Colonic mucosa (tissue), 4 donors: ENCODE measurements around the gene LGALS16. TPM values are rescaled to one million over a fixed set of nuclear protein-coding genes. Genes with fewer than 3 reads are reported as not detected.
"Not testable (repeated sequence)": the region's sequence is repeated elsewhere in the genome, so short reads cannot be mapped to it uniquely, and the experiment has no call there.

Experiments used
- DNase-seq: peaks from one replicate; pipeline ENCODE4 v3.0.0-alpha.2; 2020
- H3K27ac ChIP-seq: fragments of 200-600 bp; one replicate; pipeline ENCODE4 v1.8.0; 2021
- H3K27me3 ChIP-seq: fragments of 200-600 bp; one replicate; pipeline ENCODE4 v1.8.0; 2021
- H3K36me3 ChIP-seq: fragments of 200-600 bp; one replicate; pipeline ENCODE4 v1.8.0; 2021
- H3K4me1 ChIP-seq: fragments of 200-600 bp; one replicate; pipeline ENCODE4 v1.8.0; 2021; ENCODE audit warnings: mild to moderate bottlenecking
- H3K4me3 ChIP-seq: fragments of 200-600 bp; one replicate; pipeline ENCODE4 v1.8.0; 2021
- H3K9ac ChIP-seq, 2 donors: one replicate each; pipeline ENCODE4 v1.7.0; 2013; ENCODE audit warnings: control low read depth in 2 of 2, low read depth in 2 of 2, low read length in 2 of 2
- H3K9me3 ChIP-seq: fragments of 200-600 bp; one replicate; pipeline ENCODE4 v1.8.0; 2021
- CTCF ChIP-seq: fragments of 200-600 bp; IDR thresholded peaks from one replicate; pipeline ENCODE4 v1.8.0; 2022; ENCODE audit warnings: antibody characterized with exemption, mild to moderate bottlenecking
- intact Hi-C: fragments of 100-400 bp; cut with DNase I; formaldehyde crosslinking; loops from one replicate; pipeline ENCODE4 v1.14.1; 2022
- total RNA-seq, 2 donors: library from RNA; stranded (reverse); fragmentation: NEBNext Ultra II Directional in 1 of 2; extraction: Animal tissue kit (Norgen Biotek cat#: 25700) in 1 of 2; gene quantifications; one replicate each; pipeline ENCODE4 v1.2.1, GENCODE V29; 2021
- donor health status: healthy.
- donor health status: DM: no; HTN: no; CAD: no.
- donor health status: DM: no; HTN: no; CAD: no.

LGALS16 gene
- total RNA-seq, 2 donors from 2014 or later, result not detected

- Histone ChIP-seq H3K9ac (no peak overlapping the region), H3K4me1 (no peaks in the 10 kb centered on the region), H3K27me3 (no peaks in the 10 kb centered on the region), H3K9me3 (no peaks in the 10 kb centered on the region), H3K27ac (no peak overlapping the region), H3K4me3 (no peak overlapping the region), H3K36me3 (no peaks in the 10 kb centered on the region)
- DNase-seq, result no peak
- intact Hi-C loops, result no loop called here
- no peak for TF ChIP-seq CTCF
These were observed 15.3 kb downstream of the LGALS16 start for GRCh38 chr19:39670998-39671397.

GRCh38 chr19:39671739-39672363, 16.1 kb downstream of the LGALS16 start:
- no peaks in the 10 kb centered on the region for H3K36me3 ChIP-seq
- H3K9me3 ChIP-seq, result no peaks in the 10 kb centered on the region
- TF ChIP-seq CTCF, result peak; percentile 45
- H3K27me3 ChIP-seq, result no peaks in the 10 kb centered on the region
- no peak overlapping the region for H3K27ac ChIP-seq
- H3K4me3 ChIP-seq, result no peak overlapping the region
- no peaks in the 10 kb centered on the region for H3K4me1 ChIP-seq
- H3K9ac ChIP-seq, result no peak overlapping the region
- intact Hi-C loops, result loop anchor here (2.0 kb wide), 1 partner anchor 121 kb away; no protein-coding TSS in a partner anchor
- DNase-seq, result peak; percentile 33

GRCh38 chr19:39672473-39672872, 16.8 kb downstream of the LGALS16 start:
- Histone ChIP-seq H3K9ac (no peak overlapping the region), H3K4me1 (no peaks in the 10 kb centered on the region), H3K9me3 (no peaks in the 10 kb centered on the region), H3K36me3 (no peaks in the 10 kb centered on the region), H3K27me3 (no peaks in the 10 kb centered on the region), H3K27ac (no peak overlapping the region), H3K4me3 (no peak overlapping the region)
- no peak for TF ChIP-seq CTCF
- DNase-seq, result no peak
- intact Hi-C loops, result loop anchor here (2.0 kb wide), 1 partner anchor 122 kb away; no protein-coding TSS in a partner anchor

- intact Hi-C loops, result loop anchor here (2.0 kb wide), 1 partner anchor 123 kb away; no protein-coding TSS in a partner anchor
- not testable (repeated sequence) for H3K9me3 ChIP-seq
These were observed 18.1 kb downstream of the LGALS16 start for GRCh38 chr19:39673862-39674261.

GRCh38 chr19:39676004-39676403, 20.3 kb downstream of the LGALS16 start:
- TF ChIP-seq CTCF, result no peak
- H3K4me3 ChIP-seq, result no peak overlapping the region
- no peaks in the 10 kb centered on the region for H3K4me1 ChIP-seq
- intact Hi-C loops, result no loop called here
- DNase-seq, result no peak
- no peaks in the 10 kb centered on the region for H3K27me3 ChIP-seq
- H3K9ac ChIP-seq, result no peak overlapping the region
- no peak overlapping the region for H3K27ac ChIP-seq
- H3K36me3 ChIP-seq, result no peaks in the 10 kb centered on the region
- no peaks in the 10 kb centered on the region for H3K9me3 ChIP-seq

More at GRCh38 chr19:39673862-39674261, 18.1 kb downstream of the LGALS16 start:
- not testable (repeated sequence) for H3K9ac ChIP-seq, H3K4me1 ChIP-seq, H3K4me3 ChIP-seq, H3K36me3 ChIP-seq, DNase-seq, H3K27me3 ChIP-seq, H3K27ac ChIP-seq
